ENCODE measurements around the gene MAPK8IP3.
"Not testable (repeated sequence)": the region's sequence is repeated elsewhere in the genome, so short reads cannot be mapped to it uniquely, and the experiment has no call there.

MAPK8IP3 gene

DNA sequence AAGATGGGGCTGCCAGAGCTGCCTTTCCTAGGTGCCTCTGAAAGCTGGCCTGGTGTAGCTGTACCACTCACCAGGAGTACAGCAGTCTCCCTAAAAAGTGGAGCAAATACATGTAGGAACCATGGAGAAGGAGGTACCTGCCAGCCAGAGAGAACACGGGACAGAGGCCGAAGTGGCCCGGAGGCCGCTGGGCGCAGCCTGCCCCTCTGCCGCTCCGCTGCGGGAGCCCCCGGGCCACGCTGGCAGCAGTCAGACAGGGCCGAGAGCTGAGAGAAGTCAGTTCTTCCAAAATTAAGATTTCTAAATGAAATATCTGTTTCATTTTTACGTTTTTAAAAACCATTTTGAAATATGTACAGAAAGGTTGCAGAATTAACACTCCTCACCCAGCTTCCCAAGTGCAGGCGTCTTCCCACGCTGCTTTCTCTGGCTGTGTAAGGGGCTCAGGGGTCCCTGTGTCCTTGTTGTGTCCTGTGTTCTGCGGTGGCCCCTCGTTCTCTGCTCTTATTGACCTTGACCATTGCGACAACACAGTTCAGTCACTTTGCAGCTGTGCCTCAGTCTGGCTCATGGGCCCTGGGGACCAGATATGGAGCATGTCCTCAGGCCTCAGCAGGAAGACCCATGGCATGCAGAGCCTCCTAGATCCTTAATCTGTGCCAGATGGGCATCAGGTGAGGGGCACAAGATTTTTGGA lies 5.0 kb downstream of the MAPK8IP3 start:
- DNase-seq (ENCODE audit: extremely low read depth in 1 of 2, low read depth in 1 of 2): no peak

DNA sequence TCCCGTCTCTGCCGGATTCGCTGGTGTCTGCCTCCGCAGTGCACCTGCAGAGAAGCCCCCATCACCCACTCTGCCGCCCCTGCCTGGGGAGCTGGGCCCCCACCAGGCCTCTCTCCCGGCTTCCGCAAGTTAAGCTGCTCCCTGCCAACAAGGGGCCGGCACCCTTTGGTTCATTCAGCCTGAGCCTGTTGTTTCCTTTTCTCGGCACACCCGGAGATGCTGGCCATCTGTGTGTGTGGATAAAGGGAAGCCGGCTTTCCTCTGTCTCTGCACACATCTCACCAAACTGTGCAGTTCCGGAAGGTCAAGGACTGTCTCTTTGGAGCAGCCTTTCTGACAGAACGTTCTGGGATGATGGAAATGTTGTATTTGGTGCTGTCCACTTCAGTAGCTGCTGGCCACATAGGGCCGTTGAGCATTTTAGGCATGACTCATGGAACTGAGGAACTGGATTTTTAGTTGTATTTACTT lies 6.8 kb downstream of the MAPK8IP3 start:
- DNase-seq (ENCODE audit: extremely low read depth in 1 of 2, low read depth in 1 of 2): no peak

DNA sequence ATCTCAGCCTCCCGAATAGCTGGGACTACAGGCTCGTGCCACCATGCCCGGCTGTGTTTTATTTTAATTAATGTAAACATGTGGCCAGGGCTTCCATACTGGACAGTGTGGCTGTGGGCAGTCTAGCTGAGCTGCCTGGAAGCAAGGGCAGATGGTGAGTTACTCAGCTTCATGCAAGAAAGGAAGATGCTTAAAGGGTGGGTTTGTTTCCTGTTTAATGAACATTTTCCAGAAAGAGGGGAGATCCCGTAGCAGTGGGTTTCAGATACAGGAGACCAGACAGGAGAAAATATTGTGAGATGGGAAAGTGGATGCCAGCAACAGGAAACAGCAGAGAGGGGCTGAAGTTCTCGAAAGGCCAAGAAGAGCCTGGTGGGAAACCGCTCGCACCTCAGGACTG lies 7.3 kb downstream of the MAPK8IP3 start:
- DNase-seq (ENCODE audit: extremely low read depth in 1 of 2, low read depth in 1 of 2): no peak

GRCh38 chr16:1713933-1714332 lies 7.9 kb downstream of the MAPK8IP3 start:
- DNase-seq (ENCODE audit: extremely low read depth in 1 of 2, low read depth in 1 of 2): no peak

GRCh38 chr16:1715220-1715619 lies 9.2 kb downstream of the MAPK8IP3 start:
- DNase-seq (ENCODE audit: extremely low read depth in 1 of 2, low read depth in 1 of 2): no peak

- not testable (repeated sequence) for DNase-seq (ENCODE audit: extremely low read depth in 1 of 2, low read depth in 1 of 2)
Measured at GRCh38 chr16:1718236-1718635, 12.2 kb downstream of the MAPK8IP3 start.

DNA sequence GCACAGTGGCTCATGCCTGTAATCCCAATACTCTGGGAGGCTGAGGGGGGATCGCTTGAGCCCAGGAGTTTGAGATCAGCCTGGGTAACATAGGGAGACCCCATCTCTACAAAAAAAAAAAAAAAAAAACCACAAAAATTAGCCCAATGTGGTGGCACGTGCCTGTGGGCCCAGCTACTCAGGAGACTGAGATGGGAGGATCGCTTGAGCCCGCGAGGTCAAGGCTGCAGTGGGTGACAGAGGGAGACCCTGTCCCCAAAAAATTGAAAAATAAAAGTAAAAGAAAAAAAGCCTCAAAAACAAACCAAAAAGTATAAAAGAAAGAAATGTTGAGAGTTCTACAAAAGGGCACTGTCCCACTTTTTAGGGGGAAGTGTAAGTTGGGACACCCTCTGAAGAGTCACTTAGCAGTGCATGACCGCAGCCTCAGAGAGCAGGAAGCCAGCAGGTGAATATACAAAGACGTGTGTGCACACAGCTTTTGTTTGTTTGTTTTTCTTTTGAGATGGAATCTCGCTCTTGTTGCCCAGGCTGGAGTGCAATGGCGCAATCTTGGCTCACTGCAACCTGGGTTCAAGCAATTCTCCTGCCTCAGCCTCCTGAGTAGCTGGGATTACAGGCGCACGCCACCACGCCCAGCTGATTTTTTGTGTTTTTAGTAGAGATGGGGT lies 13.7 kb downstream of the MAPK8IP3 start:
- not testable (repeated sequence) for DNase-seq (ENCODE audit: extremely low read depth in 1 of 2, low read depth in 1 of 2)

DNA sequence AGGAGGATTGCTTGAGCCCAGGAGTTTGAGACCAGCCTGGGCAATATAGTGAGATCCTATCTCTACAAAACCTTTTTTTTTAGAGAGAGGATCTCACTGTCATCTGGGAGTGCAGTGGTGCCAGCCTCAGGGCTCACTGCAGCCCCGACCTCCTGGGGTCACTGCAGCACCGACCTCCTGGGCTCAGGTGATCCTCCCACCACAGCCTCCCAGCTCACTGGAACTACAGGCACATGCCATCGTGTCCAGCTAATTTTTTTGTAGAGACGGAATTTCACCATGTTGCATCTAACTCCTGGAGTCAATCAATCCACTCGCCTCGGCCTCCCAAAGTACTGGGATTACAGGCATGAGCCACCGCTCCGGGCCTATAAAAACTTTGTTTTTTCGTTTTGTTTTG lies 15.4 kb downstream of the MAPK8IP3 start:
- no peak for DNase-seq (ENCODE audit: extremely low read depth in 1 of 2, low read depth in 1 of 2)

DNA sequence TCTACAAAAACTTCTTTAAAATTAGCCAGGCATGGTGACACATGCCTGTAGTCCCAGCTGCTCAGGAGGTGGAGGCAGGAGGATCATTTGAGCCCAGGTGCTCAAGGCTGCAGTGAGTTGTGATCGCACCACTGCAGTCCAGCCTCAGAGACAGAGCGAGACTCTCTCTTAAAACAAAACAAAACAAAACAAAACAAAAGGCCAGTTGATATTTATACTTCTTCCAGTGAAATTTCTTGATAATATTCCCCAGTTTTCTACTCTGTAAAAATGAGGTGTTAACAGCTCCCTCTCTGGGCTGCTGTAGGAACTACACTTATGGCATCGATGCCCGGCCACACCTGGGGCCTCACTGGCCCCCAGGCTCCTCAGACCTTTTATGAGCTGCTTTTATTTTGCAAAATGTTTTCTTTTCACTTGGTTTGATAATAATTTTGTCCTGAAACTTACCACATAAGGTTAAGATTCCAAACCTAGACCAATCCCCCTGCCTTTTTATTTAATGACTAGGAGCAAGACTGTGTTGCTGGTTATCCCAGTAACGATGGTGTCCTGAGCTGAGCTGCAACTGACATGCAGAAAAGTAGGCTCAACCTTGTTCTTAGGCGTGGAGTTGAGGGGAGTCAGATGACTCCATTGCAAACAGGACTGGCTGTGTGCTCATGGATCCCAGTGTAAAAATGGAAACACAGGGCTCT lies 17.6 kb downstream of the MAPK8IP3 start:
- DNase-seq (ENCODE audit: extremely low read depth in 1 of 2, low read depth in 1 of 2): no peak

DNA sequence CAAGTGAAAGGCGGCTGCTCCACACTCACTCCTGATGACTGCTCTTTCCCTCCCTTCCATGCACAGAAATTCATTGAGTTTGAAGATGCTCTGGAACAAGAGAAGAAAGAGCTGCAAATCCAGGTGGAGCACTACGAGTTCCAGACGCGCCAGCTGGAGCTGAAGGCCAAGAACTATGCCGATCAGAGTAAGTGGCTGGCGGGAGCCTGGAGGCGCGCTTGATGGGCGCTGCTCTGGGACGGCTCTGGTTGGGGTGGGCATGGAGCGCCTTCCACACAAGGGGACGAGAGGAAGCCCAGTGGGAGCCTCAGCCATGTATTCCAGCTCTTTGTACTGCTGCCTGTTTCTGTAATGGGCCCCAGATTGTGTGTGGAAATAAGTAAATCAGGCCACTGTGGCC lies 18.5 kb downstream of the MAPK8IP3 start:
- DNase-seq (ENCODE audit: extremely low read depth in 1 of 2, low read depth in 1 of 2): no peak

DNA sequence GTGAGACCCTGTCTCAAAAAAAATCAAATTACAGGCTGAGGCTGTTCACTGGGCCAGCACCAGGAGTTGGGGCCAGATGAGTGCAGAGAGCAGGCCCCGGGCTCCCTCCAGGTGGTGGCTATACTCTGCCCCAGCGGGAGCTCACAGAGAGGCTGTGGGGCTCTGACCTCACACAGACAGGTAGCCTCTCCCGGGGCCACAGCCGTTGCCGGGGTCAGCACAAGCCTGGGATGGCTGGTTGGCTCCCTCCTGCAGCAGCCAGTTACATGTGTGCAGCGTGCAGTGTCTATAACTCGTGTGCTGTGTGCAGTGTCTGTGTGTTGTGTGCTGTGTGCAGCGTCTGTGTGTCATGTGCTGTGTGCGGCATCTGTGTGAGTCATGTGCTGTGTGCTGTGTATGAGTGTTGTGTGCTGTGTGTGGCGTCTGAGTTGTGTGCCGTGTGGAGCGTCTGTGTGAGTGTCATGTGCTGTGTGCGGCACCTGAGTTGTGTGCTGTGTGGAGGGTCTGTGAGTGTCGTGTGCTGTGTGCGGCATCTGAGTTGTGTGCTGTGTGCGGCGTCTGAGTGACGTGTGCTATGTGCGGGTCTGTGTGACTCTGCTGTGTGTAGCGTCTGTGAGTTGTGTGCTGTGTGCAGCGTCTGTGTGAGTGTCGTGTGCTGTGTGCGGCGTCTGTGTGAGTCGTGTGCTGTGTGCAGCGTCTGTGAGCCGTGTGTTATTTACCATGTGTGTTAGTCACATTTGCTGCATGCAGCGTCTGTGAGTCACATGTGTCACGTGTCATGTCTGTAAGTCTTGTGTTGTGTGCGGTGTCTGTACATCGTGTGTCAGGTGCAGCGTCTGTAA lies 20.9 kb downstream of the MAPK8IP3 start:
- no peak for DNase-seq (ENCODE audit: extremely low read depth in 1 of 2, low read depth in 1 of 2)

DNA sequence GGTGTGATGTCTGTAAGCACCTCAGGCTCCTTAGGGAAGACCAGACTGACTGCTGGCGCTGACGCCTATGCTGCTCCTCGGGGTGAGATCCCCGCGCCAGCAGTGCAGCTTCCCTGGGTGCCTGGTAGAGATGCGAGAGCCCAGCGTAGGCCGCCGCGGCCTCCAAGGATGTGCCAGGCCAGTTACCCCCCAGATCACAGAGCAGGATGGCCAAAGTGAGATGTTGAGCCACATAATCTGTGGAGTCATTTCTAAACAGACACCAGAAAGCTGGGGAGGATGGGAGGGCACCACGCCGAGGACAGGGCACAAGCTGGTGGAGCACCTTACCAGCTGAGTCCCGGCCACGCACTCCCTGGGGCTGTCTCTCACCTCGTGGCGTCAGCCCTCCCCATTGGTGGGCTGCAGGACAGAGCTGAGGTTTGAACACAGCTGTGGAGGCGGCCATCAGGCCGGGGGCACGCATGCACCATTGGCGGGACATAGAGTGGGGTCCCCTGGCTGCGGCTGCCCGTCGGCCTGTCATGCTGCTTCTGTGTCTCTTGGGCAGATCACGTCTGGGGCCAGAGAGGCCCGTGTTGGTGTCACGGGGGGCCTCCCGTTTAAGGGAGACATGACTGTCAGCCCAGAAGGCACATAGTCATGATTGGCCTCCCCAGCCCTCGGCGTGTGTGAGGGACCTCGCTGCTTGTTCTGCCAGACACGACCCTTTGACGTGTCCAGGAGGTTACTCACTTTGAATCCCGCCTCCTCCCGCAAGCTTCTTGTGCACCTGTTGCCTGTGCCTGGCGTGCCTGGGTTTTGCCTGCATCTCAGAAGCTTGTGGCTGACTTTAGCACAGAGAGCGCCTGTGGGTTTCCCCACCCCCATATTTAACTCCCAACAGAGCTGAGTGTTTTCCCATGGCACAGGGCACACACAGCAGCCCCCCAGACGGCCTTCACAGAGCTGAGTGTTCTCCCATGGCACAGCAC lies 21.9 kb downstream of the MAPK8IP3 start:
- DNase-seq (ENCODE audit: extremely low read depth in 1 of 2, low read depth in 1 of 2): no peak

GRCh38 chr16:1729026-1729425 lies 23.0 kb downstream of the MAPK8IP3 start:
- no peak for DNase-seq (ENCODE audit: extremely low read depth in 1 of 2, low read depth in 1 of 2)

DNA sequence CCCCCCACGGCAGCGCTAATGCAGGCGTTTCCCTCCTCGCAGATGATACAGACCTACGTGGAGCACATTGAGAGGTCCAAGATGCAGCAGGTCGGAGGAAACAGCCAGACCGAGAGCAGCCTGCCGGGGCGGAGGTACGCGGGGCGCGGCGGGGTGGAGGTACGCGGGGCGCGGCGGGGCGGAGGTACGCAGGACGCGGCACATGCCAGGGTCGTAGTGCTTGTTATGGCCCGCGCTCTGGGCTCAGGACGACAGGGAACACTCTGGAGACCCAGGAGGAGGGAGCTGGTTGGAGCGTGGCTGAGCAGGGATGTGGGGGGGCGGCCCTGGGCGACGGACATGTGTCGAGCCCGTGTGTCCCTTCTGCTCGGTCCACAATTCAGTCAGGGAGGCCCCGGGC lies 23.4 kb downstream of the MAPK8IP3 start:
- no peak for DNase-seq (ENCODE audit: extremely low read depth in 1 of 2, low read depth in 1 of 2)

DNA sequence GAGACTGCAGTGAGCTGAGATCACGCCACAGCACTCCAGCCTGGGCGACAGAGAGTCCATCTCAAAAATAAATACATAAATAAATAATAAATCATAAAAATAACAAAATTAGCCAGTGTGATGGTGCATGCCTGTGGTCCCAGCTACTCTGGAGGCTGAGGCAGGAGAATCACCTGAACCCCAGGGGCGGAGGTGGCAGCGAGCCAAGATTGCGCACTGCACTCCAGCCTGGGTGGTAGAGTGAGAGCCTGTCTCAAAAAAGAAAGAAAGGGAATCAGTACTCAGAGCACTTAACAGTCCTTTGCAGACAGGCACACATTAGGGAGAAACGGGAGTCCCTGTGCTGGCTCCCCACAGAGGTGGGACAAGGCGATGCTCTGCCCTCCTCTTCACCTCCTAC lies 25.1 kb downstream of the MAPK8IP3 start:
- DNase-seq (ENCODE audit: extremely low read depth in 1 of 2, low read depth in 1 of 2): no peak

GRCh38 chr16:1731603-1732002 lies 25.6 kb downstream of the MAPK8IP3 start:
- DNase-seq (ENCODE audit: extremely low read depth in 1 of 2, low read depth in 1 of 2): no peak

- DNase-seq (ENCODE audit: extremely low read depth in 1 of 2, low read depth in 1 of 2): no peak
Measured at GRCh38 chr16:1732071-1732470, 26.1 kb downstream of the MAPK8IP3 start.

DNA sequence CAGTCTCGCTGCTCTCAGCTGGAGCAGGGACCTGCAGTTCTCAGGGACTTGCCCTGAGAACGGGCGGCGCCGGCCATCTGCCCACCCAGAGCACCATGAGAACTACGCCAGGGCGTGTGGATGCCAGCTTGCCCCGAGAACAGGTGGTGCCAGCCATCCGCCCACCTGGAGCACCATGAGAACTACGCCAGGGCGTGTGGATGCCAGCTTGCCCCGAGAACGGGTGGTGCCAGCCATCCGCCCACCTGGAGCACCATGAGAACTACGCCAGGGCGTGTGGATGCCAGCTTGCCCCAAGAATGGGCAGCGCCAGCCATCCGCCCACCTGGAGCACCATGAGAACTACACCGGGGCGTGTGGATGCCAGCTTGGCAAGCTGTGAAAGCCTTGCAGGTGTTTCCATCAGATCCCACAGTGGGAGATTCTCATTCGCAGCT lies 26.6 kb downstream of the MAPK8IP3 start:
- not testable (repeated sequence) for DNase-seq (ENCODE audit: extremely low read depth in 1 of 2, low read depth in 1 of 2)

DNA sequence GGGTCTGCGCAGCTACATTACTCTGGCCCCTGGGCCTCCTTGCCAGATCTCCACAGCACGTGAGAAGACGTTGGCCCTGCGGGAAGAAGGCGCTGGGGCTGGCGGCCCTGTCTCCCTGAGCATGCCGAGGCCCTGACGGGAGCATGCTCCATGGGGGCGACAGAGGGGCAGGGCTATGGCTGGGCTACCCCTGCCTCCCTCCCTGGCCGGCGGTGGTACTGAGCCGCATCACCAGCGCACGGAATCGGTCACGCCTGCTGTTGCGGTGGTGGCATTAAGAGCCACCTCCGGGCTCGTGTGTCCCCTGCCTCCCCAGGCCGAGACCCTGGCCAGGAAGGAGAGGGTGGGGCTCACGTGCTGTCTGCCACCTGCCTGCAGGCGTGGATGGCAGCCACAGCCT lies 28.1 kb downstream of the MAPK8IP3 start:
- no peak for DNase-seq (ENCODE audit: extremely low read depth in 1 of 2, low read depth in 1 of 2)

- no peak for DNase-seq (ENCODE audit: extremely low read depth in 1 of 2, low read depth in 1 of 2)
Measured at GRCh38 chr16:1734816-1735215, 28.8 kb downstream of the MAPK8IP3 start.
